ENCODE results near the gene ZC3H10. TPM values are rescaled to one million over a fixed set of nuclear protein-coding genes. Genes with fewer than 3 reads are reported as not detected.

ZC3H10 gene
- total and polyA plus RNA-seq, 2 of the 13 experiments (the other 11 are each of a cell fraction or from before 2014, with no cell fraction given), result 0.70 to 2.3 TPM

DNA sequence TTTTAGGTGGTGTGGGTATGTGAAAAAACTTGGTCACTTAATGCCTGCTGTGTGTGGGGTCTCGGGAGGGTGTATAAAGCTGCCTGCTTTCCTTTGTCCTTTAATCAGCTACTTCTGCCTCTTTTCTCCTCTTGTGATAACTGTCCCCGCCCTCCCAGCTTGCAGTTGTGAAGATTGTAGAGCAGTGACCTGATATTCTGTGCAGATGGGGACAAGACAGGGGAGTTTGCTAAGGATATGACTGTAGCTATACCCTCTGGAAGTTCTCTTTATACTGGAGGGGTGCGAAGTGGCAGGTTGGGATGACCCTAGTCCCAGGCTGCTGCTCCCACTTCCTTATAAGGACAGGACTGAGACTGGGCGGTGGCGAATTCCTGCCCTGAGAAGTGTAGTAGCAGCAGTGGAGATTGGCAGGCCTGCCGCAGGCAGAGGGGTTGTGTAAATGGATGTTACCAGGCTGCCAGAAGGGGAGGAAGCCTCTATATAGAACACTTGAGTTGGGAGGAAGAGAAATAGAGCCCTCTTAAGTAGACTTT is 40.9 kb downstream of the ZC3H10 start (continued):
- TF ChIP-seq, protein P1, sequence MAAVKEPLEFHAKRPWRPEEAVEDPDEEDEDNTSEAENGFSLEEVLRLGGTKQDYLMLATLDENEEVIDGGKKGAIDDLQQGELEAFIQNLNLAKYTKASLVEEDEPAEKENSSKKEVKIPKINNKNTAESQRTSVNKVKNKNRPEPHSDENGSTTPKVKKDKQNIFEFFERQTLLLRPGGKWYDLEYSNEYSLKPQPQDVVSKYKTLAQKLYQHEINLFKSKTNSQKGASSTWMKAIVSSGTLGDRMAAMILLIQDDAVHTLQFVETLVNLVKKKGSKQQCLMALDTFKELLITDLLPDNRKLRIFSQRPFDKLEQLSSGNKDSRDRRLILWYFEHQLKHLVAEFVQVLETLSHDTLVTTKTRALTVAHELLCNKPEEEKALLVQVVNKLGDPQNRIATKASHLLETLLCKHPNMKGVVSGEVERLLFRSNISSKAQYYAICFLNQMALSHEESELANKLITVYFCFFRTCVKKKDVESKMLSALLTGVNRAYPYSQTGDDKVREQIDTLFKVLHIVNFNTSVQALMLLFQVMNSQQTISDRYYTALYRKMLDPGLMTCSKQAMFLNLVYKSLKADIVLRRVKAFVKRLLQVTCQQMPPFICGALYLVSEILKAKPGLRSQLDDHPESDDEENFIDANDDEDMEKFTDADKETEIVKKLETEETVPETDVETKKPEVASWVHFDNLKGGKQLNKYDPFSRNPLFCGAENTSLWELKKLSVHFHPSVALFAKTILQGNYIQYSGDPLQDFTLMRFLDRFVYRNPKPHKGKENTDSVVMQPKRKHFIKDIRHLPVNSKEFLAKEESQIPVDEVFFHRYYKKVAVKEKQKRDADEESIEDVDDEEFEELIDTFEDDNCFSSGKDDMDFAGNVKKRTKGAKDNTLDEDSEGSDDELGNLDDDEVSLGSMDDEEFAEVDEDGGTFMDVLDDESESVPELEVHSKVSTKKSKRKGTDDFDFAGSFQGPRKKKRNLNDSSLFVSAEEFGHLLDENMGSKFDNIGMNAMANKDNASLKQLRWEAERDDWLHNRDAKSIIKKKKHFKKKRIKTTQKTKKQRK (IDR thresholded peaks at IDR 0.05; ENCODE audit: low read length), result no peak
- TF ChIP-seq RCOR2 (CRISPR knock-in tag; IDR thresholded peaks at IDR 0.05), result no peak
- 0 out of 2 replicates have a peak, but pooled peaks have one; percentile 1 for TF ChIP-seq CCDC6 (CRISPR knock-in tag; IDR thresholded peaks at IDR 0.05)
- no peak for TF ChIP-seq KAT7 (CRISPR knock-in tag; IDR thresholded peaks at IDR 0.05; ENCODE audit: borderline replicate concordance)
- TF ChIP-seq PLRG1 (conservative IDR thresholded peaks at IDR 0.05), result no peak
- no peak for TF ChIP-seq KLF9 (CRISPR knock-in tag; IDR thresholded peaks at IDR 0.05; ENCODE audit: low read depth)
- TF ChIP-seq ZNF7 (CRISPR knock-in tag; IDR thresholded peaks at IDR 0.05), result no peak
- no peak for TF ChIP-seq PRMT3 (CRISPR knock-in tag; IDR thresholded peaks at IDR 0.05; ENCODE audit: borderline replicate concordance, low read depth)
- TF ChIP-seq FOXK2 (IDR thresholded peaks at IDR 0.05), result no peak
- TF ChIP-seq, protein P2, sequence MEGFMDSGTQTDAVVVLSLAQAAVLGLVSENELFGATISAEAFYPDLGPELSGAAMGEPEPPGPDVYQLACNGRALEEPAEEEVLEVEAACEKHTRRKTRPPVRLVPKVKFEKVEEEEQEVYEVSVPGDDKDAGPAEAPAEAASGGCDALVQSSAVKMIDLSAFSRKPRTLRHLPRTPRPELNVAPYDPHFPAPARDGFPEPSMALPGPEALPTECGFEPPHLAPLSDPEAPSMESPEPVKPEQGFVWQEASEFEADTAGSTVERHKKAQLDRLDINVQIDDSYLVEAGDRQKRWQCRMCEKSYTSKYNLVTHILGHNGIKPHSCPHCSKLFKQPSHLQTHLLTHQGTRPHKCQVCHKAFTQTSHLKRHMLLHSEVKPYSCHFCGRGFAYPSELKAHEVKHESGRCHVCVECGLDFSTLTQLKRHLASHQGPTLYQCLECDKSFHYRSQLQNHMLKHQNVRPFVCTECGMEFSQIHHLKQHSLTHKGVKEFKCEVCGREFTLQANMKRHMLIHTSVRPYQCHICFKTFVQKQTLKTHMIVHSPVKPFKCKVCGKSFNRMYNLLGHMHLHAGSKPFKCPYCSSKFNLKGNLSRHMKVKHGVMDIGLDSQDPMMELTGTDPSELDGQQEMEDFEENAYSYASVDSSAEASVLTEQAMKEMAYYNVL (CRISPR knock-in tag; IDR thresholded peaks at IDR 0.05; ENCODE audit: borderline replicate concordance), result no peak
- TF ChIP-seq GFI1 (CRISPR knock-in tag; IDR thresholded peaks at IDR 0.05; ENCODE audit: borderline replicate concordance), result no peak
- no peak for TF ChIP-seq KDM4B (CRISPR knock-in tag; IDR thresholded peaks at IDR 0.05)
- TF ChIP-seq, protein P3, sequence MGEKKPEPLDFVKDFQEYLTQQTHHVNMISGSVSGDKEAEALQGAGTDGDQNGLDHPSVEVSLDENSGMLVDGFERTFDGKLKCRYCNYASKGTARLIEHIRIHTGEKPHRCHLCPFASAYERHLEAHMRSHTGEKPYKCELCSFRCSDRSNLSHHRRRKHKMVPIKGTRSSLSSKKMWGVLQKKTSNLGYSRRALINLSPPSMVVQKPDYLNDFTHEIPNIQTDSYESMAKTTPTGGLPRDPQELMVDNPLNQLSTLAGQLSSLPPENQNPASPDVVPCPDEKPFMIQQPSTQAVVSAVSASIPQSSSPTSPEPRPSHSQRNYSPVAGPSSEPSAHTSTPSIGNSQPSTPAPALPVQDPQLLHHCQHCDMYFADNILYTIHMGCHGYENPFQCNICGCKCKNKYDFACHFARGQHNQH (CRISPR knock-in tag; IDR thresholded peaks at IDR 0.05), result no peak
- TF ChIP-seq, protein P4, sequence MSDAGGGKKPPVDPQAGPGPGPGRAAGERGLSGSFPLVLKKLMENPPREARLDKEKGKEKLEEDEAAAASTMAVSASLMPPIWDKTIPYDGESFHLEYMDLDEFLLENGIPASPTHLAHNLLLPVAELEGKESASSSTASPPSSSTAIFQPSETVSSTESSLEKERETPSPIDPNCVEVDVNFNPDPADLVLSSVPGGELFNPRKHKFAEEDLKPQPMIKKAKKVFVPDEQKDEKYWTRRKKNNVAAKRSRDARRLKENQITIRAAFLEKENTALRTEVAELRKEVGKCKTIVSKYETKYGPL (CRISPR knock-in tag; IDR thresholded peaks at IDR 0.05), result no peak
- 0 out of 2 replicates have a peak, but pooled peaks have one; percentile 38 for TF ChIP-seq ZNF891 (CRISPR knock-in tag; IDR thresholded peaks at IDR 0.05)
- TF ChIP-seq ATM (IDR thresholded peaks at IDR 0.05; ENCODE audit: borderline replicate concordance), result no peak
- TF ChIP-seq KLF15 (CRISPR knock-in tag; IDR thresholded peaks at IDR 0.05; ENCODE audit: borderline replicate concordance), result no peak
- TF ChIP-seq KDM3A (CRISPR knock-in tag; IDR thresholded peaks at IDR 0.05; ENCODE audit: low read depth), result no peak
- peak; percentile 1 to 64; a peak in 1 of 4 replicates for TF ChIP-seq POLR2A (IDR thresholded peaks at IDR 0.05; ENCODE audit: insufficient read depth in 1 of 2, low read depth in 2 of 2, low read length in 2 of 2)
- peak; percentile 9; the same call in 1 of the 2 replicates for TF ChIP-seq ZNF232 (CRISPR knock-in tag; IDR thresholded peaks at IDR 0.05; ENCODE audit: borderline replicate concordance)
- no peak for TF ChIP-seq SOX6 (IDR thresholded peaks at IDR 0.05)
- no peak for TF ChIP-seq SOX6 (CRISPR knock-in tag; IDR thresholded peaks at IDR 0.05)
- peak; percentile 40; the same call in 1 of the 2 replicates for TF ChIP-seq KDM5A (IDR thresholded peaks at IDR 0.05; ENCODE audit: borderline replicate concordance, low read length)
- TF ChIP-seq MED8 (CRISPR knock-in tag; IDR thresholded peaks at IDR 0.05; ENCODE audit: insufficient replicate concordance), result no peak

Data from HepG2 (cell line).